GM10248 (cell line): ENCODE data around the gene ABCD2.
"Not testable (repeated sequence)": the region's sequence is repeated elsewhere in the genome, so short reads cannot be mapped to it uniquely, and the experiment has no call there.

ENCODE experiments used
- CTCF ChIA-PET: fragments of 300-600 bp; sonication (Branson Sonifier 250); formaldehyde crosslinking; extraction: SDS; loops from one replicate; lab custom pipeline; 2021; ENCODE audit warnings: antibody characterized with exemption; lab: Yijun Ruan, JAX
- POLR2A ChIA-PET: fragments of 350-650 bp; sonication (Branson Sonifier 250); formaldehyde crosslinking; extraction: SDS; loops from one replicate; lab custom pipeline; 2020; ENCODE audit warnings: antibody characterized with exemption; lab: Yijun Ruan, JAX
- DNase-seq: peaks from one replicate; pipeline ENCODE4 v3.0.0; 2012; ENCODE audit errors: extremely low spot score
- CTCF ChIP-seq: IDR thresholded peaks from 2 replicates; pipeline ENCODE4 v1.5.1; 2012; ENCODE audit warnings: mild to moderate bottlenecking, low read depth; ENCODE audit errors: extremely low read depth, missing control alignments, control extremely low read depth

The ABCD2 gene

GRCh38 chr12:39606712-39607423 is 12.7 kb downstream of the ABCD2 start:
- ChIA-PET CTCF (interaction anchor here (2.7 kb wide), 1 partner anchor 13 kb away, joined by 9 read pairs; the partner anchor contains the start of gene ABCD2), POLR2A (no interaction called here)
- no peak for TF ChIP-seq CTCF
- no peak for DNase-seq

- POLR2A ChIA-PET = no interaction called here
- no peak for DNase-seq
- CTCF ChIA-PET = interaction anchor here (0.8 to 2.7 kb wide), 5 partner anchors 8 to 28 kb away, joined by 3 to 9 read pairs (median 5); partner anchors contain the start of gene ABCD2
- no peak for TF ChIP-seq CTCF
Observed at GRCh38 chr12:39605996-39606395, 13.6 kb downstream of the ABCD2 start.

- POLR2A ChIA-PET = no interaction called here
- no peak for DNase-seq
- no peak for TF ChIP-seq CTCF
- CTCF ChIA-PET = interaction anchor here (0.8 to 2.7 kb wide), 8 partner anchors 8 to 406 kb away, joined by 3 to 9 read pairs (median 4); partner anchors contain the start of gene ABCD2
Observed at GRCh38 chr12:39605501-39605900, 14.1 kb downstream of the ABCD2 start.

GRCh38 chr12:39603065-39603464 is 16.5 kb downstream of the ABCD2 start:
- ChIA-PET POLR2A (no interaction called here), CTCF (interaction anchor here (0.8 kb wide), 1 partner anchor 10 kb away, joined by 3 read pairs; no protein-coding TSS in a partner anchor)
- TF ChIP-seq CTCF = no peak
- no peak for DNase-seq

GRCh38 chr12:39601951-39602350 is 17.7 kb downstream of the ABCD2 start:
- DNase-seq, POLR2A ChIA-PET, CTCF ChIA-PET: not testable (repeated sequence)

- no peak for TF ChIP-seq CTCF
- ChIA-PET CTCF (interaction anchor here (1.6 kb wide), 1 partner anchor 21 kb away, joined by 3 read pairs; no protein-coding TSS in a partner anchor), POLR2A (no interaction called here)
Observed at GRCh38 chr12:39595928-39596327, 23.7 kb downstream of the ABCD2 start.

GRCh38 chr12:39592295-39592694 is 27.3 kb downstream of the ABCD2 start:
- CTCF ChIA-PET = interaction anchor here (1.1 to 1.3 kb wide), 2 partner anchors 17 kb away, joined by 3 read pairs; no protein-coding TSS in a partner anchor
- POLR2A ChIA-PET = no interaction called here
- DNase-seq = no peak

More at GRCh38 chr12:39595928-39596327, 23.7 kb downstream of the ABCD2 start:
- no peak for DNase-seq

More at GRCh38 chr12:39592295-39592694, 27.3 kb downstream of the ABCD2 start:
- TF ChIP-seq CTCF = no peak
